Loucy (cell line): ENCODE measurements around the gene RAI1.

Source experiments
- CTCF ChIP-seq: fragments of 200-600 bp; sonication (generic); conservative IDR thresholded peaks from 2 replicates; pipeline ENCODE4 v1.5.1; 2014; ENCODE audit warnings: mild to moderate bottlenecking, antibody characterized with exemption, low read length
- EZH2phosphoT487 ChIP-seq: fragments of 200-600 bp; IDR thresholded peaks from 2 replicates; pipeline ENCODE4 v1.6.1; 2018; ENCODE audit warnings: antibody characterized with exemption, mild to moderate bottlenecking, moderate library complexity, borderline replicate concordance

DNA sequence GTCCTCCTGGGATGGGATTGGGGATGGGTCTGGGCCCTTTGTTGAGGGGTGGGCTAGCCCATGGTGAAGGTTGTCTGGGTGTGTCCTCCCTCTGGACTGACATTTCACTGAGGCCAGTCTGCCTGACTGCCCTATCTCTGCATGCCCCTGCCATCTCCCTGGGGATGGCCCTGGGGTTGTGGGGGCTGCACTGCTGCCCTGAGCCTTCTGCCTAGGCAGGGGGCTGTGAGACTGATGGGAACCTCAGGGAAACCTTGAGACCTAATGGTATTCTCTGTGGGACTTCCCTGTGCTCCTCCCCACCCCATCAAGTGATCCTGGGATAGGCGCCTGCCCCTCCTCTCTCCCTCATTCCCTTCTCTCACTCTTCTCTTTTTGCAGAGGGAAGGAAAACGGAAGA lies 19.9 kb downstream of the RAI1 start:
- TF ChIP-seq CTCF (no peak), EZH2phosphoT487 (no peak)
